ENCODE data around the gene MLN. TPM values are rescaled to one million over a fixed set of nuclear protein-coding genes. Genes with fewer than 3 reads are reported as not detected.

MLN gene
- total RNA-seq, 1 donor from 2014 or later: not detected

DNA sequence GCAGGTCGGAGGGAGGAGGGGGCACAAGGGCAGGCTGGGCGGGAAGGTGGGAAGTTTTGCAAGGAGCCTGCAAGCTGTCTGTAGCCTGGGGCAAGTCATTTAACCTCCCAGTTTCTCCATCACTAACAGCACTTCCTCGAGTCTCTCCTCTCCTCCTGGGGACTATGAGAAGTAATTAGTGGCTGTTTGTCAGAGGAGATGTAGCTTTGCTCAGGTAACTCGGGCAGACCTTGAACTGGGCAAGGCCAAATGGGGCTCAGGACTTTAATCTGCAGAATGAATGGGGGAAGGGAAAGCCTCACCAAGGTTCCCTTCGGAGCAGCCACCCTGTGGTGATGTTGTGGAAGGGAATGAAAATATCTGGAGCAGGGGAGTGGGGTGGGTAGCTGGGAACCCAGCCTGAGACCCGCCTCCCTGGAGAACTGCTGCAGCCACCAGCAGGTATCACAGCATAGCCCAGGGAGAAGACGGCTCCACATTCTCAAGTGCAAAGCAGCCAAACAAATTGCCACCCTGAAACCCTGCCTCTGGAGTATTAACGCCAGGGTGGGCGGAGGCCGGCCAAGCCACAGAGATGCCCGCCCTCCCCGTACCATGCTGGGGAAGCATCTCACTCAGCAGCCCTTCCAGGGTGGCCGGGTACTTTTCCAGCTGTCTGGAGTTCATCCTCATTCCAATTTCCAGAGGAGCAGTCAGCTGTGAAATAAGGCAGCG is 8.7 kb downstream of the MLN start:
- H3K4me3 ChIP-seq: no peak overlapping the region
- H3K9me3 ChIP-seq (replicated peaks): no peaks in the 10 kb centered on the region
- intact Hi-C loops (cut with micrococcal nuclease): no loop called here
- TF ChIP-seq, protein P1, sequence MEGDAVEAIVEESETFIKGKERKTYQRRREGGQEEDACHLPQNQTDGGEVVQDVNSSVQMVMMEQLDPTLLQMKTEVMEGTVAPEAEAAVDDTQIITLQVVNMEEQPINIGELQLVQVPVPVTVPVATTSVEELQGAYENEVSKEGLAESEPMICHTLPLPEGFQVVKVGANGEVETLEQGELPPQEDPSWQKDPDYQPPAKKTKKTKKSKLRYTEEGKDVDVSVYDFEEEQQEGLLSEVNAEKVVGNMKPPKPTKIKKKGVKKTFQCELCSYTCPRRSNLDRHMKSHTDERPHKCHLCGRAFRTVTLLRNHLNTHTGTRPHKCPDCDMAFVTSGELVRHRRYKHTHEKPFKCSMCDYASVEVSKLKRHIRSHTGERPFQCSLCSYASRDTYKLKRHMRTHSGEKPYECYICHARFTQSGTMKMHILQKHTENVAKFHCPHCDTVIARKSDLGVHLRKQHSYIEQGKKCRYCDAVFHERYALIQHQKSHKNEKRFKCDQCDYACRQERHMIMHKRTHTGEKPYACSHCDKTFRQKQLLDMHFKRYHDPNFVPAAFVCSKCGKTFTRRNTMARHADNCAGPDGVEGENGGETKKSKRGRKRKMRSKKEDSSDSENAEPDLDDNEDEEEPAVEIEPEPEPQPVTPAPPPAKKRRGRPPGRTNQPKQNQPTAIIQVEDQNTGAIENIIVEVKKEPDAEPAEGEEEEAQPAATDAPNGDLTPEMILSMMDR (IDR thresholded peaks at IDR 0.05; ENCODE audit: borderline replicate concordance): no peak
- peaks cover 59% of the 10 kb centered on the region for H3K27me3 ChIP-seq (ENCODE audit: low read depth)
- H3K4me1 ChIP-seq: no peaks in the 10 kb centered on the region
- no peak for DNase-seq
- H3K36me3 ChIP-seq: no peaks in the 10 kb centered on the region
- no peak overlapping the region for H3K27ac ChIP-seq (replicated peaks)

GRCh38 chr6:33792981-33793380 is 10.8 kb downstream of the MLN start:
- Histone ChIP-seq H3K27ac (replicated peaks) (no peak overlapping the region), H3K9me3 (replicated peaks) (no peaks in the 10 kb centered on the region), H3K27me3 (ENCODE audit: low read depth) (peaks cover 38% of the 10 kb centered on the region), H3K36me3 (no peaks in the 10 kb centered on the region), H3K4me1 (peaks cover 14% of the 10 kb centered on the region), H3K4me3 (no peak overlapping the region)
- TF ChIP-seq, protein P1 (IDR thresholded peaks at IDR 0.05; ENCODE audit: borderline replicate concordance): no peak
- no peak for DNase-seq
- intact Hi-C loops (cut with micrococcal nuclease): no loop called here

GRCh38 chr6:33791620-33792019 is 12.2 kb downstream of the MLN start:
- intact Hi-C loops (cut with micrococcal nuclease): no loop called here
- TF ChIP-seq, protein P1 (IDR thresholded peaks at IDR 0.05; ENCODE audit: borderline replicate concordance): no peak
- Histone ChIP-seq H3K36me3 (no peaks in the 10 kb centered on the region), H3K4me3 (no peak overlapping the region), H3K9me3 (replicated peaks) (no peaks in the 10 kb centered on the region), H3K4me1 (peaks cover 28% of the 10 kb centered on the region), H3K27ac (replicated peaks) (no peak overlapping the region), H3K27me3 (ENCODE audit: low read depth) (peaks cover 24% of the 10 kb centered on the region)
- DNase-seq: no peak

GRCh38 chr6:33790910-33791309 is 12.9 kb downstream of the MLN start:
- no peak for DNase-seq
- H3K9me3 ChIP-seq (replicated peaks): no peaks in the 10 kb centered on the region
- H3K36me3 ChIP-seq: peaks cover 4% of the 10 kb centered on the region
- TF ChIP-seq, protein P1 (IDR thresholded peaks at IDR 0.05; ENCODE audit: borderline replicate concordance): no peak
- intact Hi-C loops (cut with micrococcal nuclease): no loop called here
- H3K27me3 ChIP-seq (ENCODE audit: low read depth): peaks cover 17% of the 10 kb centered on the region
- H3K4me3 ChIP-seq: no peak overlapping the region
- H3K27ac ChIP-seq (replicated peaks): no peak overlapping the region
- peaks cover 35% of the 10 kb centered on the region for H3K4me1 ChIP-seq

GRCh38 chr6:33790379-33790778 is 13.4 kb downstream of the MLN start:
- H3K4me3 ChIP-seq: no peak overlapping the region
- peaks cover 4% of the 10 kb centered on the region for H3K36me3 ChIP-seq
- DNase-seq: no peak
- H3K9me3 ChIP-seq (replicated peaks): no peaks in the 10 kb centered on the region
- TF ChIP-seq, protein P1 (IDR thresholded peaks at IDR 0.05; ENCODE audit: borderline replicate concordance): no peak
- peaks cover 40% of the 10 kb centered on the region for H3K4me1 ChIP-seq
- H3K27ac ChIP-seq (replicated peaks): no peak overlapping the region
- intact Hi-C loops (cut with micrococcal nuclease): no loop called here
- peaks cover 13% of the 10 kb centered on the region for H3K27me3 ChIP-seq (ENCODE audit: low read depth)
